ENCODE measurements around the gene SLC2A11.
"Not testable (repeated sequence)": the region's sequence is repeated elsewhere in the genome, so short reads cannot be mapped to it uniquely, and the experiment has no call there.

SLC2A11 gene

GRCh38 chr22:23862103-23862502 is 4.4 kb downstream of the SLC2A11 start:
- Histone ChIP-seq H3K4me1 (ENCODE audit: control insufficient read depth in 5 of 5, insufficient read depth in 5 of 5, low read length in 5 of 5) (peaks cover 2 to 14% (median 13%) of the 10 kb centered on the region in 5 donors), H3K36me3 (ENCODE audit: control insufficient read depth in 5 of 5, insufficient read depth in 5 of 5, low read length in 5 of 5) (peaks cover 0 to 8% (median 0%) of the 10 kb centered on the region in 5 donors), H3K27ac (ENCODE audit: low read depth, low read length) (no peak overlapping the region), H3K9ac (ENCODE audit: low read length in 5 of 5) (no peak overlapping the region), H3K4me3 (ENCODE audit: low read depth in 1 of 5, low read length in 5 of 5) (no peak overlapping the region), H3K9me3 (ENCODE audit: control insufficient read depth in 5 of 5, low read length in 5 of 5) (no peaks in the 10 kb centered on the region), H3K27me3 (ENCODE audit: control insufficient read depth in 5 of 5, insufficient read depth in 4 of 5, low read length in 5 of 5) (no peaks in the 10 kb centered on the region)

- H3K9ac ChIP-seq (ENCODE audit: low read length in 5 of 5); H3K9me3 ChIP-seq (ENCODE audit: control insufficient read depth in 5 of 5, low read length in 5 of 5); H3K27me3 ChIP-seq (ENCODE audit: control insufficient read depth in 5 of 5, insufficient read depth in 4 of 5, low read length in 5 of 5); H3K4me3 ChIP-seq (ENCODE audit: low read depth in 1 of 5, low read length in 5 of 5); H3K27ac ChIP-seq (ENCODE audit: low read depth, low read length); H3K4me1 ChIP-seq (ENCODE audit: control insufficient read depth in 5 of 5, insufficient read depth in 5 of 5, low read length in 5 of 5): not testable (repeated sequence)
- H3K36me3 ChIP-seq (ENCODE audit: control insufficient read depth in 5 of 5, insufficient read depth in 5 of 5, low read length in 5 of 5), result peaks cover 0 to 31% (median 16%) of the 10 kb centered on the region in 5 donors
Observed at GRCh38 chr22:23864499-23865154, 7.0 kb downstream of the SLC2A11 start.

DNA sequence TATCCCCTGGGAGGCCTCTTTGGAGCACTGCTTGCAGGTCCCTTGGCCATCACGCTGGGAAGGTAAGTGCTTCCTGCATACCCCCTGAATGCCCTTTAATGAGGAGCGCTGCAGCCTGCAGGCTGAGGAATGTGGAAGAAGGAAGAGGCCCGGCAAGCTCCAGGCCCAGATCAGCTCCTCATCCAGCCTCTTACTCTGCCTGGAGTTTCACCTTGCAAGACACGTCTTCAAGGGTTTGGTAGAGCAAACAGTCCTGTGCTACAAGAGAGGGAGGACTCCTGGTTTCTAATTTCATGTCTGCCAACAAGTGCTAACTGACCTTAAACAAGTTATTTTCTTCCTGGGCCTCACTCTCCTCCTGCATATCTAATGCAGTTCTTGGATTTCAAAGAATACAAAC is 10.9 kb downstream of the SLC2A11 start:
- no peaks in the 10 kb centered on the region for H3K27me3 ChIP-seq (ENCODE audit: control insufficient read depth in 5 of 5, insufficient read depth in 4 of 5, low read length in 5 of 5)
- no peak overlapping the region for H3K9ac ChIP-seq (ENCODE audit: low read length in 5 of 5)
- H3K9me3 ChIP-seq (ENCODE audit: control insufficient read depth in 5 of 5, low read length in 5 of 5), result no peaks in the 10 kb centered on the region
- H3K36me3 ChIP-seq (ENCODE audit: control insufficient read depth in 5 of 5, insufficient read depth in 5 of 5, low read length in 5 of 5), result peaks cover 0 to 30% (median 15%) of the 10 kb centered on the region in 5 donors
- H3K4me1 ChIP-seq (ENCODE audit: control insufficient read depth in 5 of 5, insufficient read depth in 5 of 5, low read length in 5 of 5), result no peaks in the 10 kb centered on the region
- H3K27ac ChIP-seq (ENCODE audit: low read depth, low read length), result no peak overlapping the region
- no peak overlapping the region for H3K4me3 ChIP-seq (ENCODE audit: low read depth in 1 of 5, low read length in 5 of 5)

DNA sequence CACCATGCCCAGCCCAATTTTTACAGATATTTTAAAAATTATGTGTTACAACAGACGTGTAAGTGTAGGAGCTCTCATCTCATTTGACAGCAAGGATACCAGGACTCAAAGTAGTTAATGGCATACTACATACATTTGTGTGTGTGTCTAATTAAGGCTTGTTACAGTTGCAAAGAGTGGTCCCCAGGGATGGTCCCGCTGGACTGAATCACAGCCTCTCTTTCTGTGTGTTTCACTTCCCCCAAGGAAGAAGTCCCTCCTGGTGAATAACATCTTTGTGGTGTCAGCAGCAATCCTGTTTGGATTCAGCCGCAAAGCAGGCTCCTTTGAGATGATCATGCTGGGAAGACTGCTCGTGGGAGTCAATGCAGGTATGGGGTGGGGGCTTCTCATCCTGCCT is 17.2 kb downstream of the SLC2A11 start:
- Histone ChIP-seq H3K27ac (ENCODE audit: low read depth, low read length) (no peak overlapping the region), H3K9me3 (ENCODE audit: control insufficient read depth in 5 of 5, low read length in 5 of 5) (no peaks in the 10 kb centered on the region), H3K36me3 (ENCODE audit: control insufficient read depth in 5 of 5, insufficient read depth in 5 of 5, low read length in 5 of 5) (peaks cover 5 to 31% (median 16%) of the 10 kb centered on the region in 5 donors), H3K9ac (ENCODE audit: low read length in 5 of 5) (no peak overlapping the region), H3K27me3 (ENCODE audit: control insufficient read depth in 5 of 5, insufficient read depth in 4 of 5, low read length in 5 of 5) (no peaks in the 10 kb centered on the region), H3K4me3 (ENCODE audit: low read depth in 1 of 5, low read length in 5 of 5) (no peak overlapping the region), H3K4me1 (ENCODE audit: control insufficient read depth in 5 of 5, insufficient read depth in 5 of 5, low read length in 5 of 5) (no peaks in the 10 kb centered on the region)

- H3K4me3 ChIP-seq (ENCODE audit: low read depth in 1 of 5, low read length in 5 of 5), result no peak overlapping the region
- H3K4me1 ChIP-seq (ENCODE audit: control insufficient read depth in 5 of 5, insufficient read depth in 5 of 5, low read length in 5 of 5), result no peaks in the 10 kb centered on the region
- H3K9ac ChIP-seq (ENCODE audit: low read length in 5 of 5), result no peak overlapping the region
- no peaks in the 10 kb centered on the region for H3K9me3 ChIP-seq (ENCODE audit: control insufficient read depth in 5 of 5, low read length in 5 of 5)
- no peak overlapping the region for H3K27ac ChIP-seq (ENCODE audit: low read depth, low read length)
- H3K36me3 ChIP-seq (ENCODE audit: control insufficient read depth in 5 of 5, insufficient read depth in 5 of 5, low read length in 5 of 5), result peaks cover 5 to 27% (median 16%) of the 10 kb centered on the region in 5 donors
- no peaks in the 10 kb centered on the region for H3K27me3 ChIP-seq (ENCODE audit: control insufficient read depth in 5 of 5, insufficient read depth in 4 of 5, low read length in 5 of 5)
Observed at GRCh38 chr22:23875801-23876200, 18.1 kb downstream of the SLC2A11 start.

- Histone ChIP-seq H3K27me3 (ENCODE audit: control insufficient read depth in 5 of 5, insufficient read depth in 4 of 5, low read length in 5 of 5) (no peaks in the 10 kb centered on the region), H3K36me3 (ENCODE audit: control insufficient read depth in 5 of 5, insufficient read depth in 5 of 5, low read length in 5 of 5) (peaks cover 5 to 34% (median 17%) of the 10 kb centered on the region in 5 donors), H3K4me1 (ENCODE audit: control insufficient read depth in 5 of 5, insufficient read depth in 5 of 5, low read length in 5 of 5) (no peaks in the 10 kb centered on the region), H3K4me3 (ENCODE audit: low read depth in 1 of 5, low read length in 5 of 5) (no peak overlapping the region), H3K9ac (ENCODE audit: low read length in 5 of 5) (no peak overlapping the region), H3K27ac (ENCODE audit: low read depth, low read length) (no peak overlapping the region), H3K9me3 (ENCODE audit: control insufficient read depth in 5 of 5, low read length in 5 of 5) (no peaks in the 10 kb centered on the region)
Observed at GRCh38 chr22:23877566-23877965, 19.9 kb downstream of the SLC2A11 start.

GRCh38 chr22:23878219-23878618 is 20.5 kb downstream of the SLC2A11 start:
- H3K27ac ChIP-seq (ENCODE audit: low read depth, low read length), result no peak overlapping the region
- peaks cover 5 to 37% (median 17%) of the 10 kb centered on the region in 5 donors for H3K36me3 ChIP-seq (ENCODE audit: control insufficient read depth in 5 of 5, insufficient read depth in 5 of 5, low read length in 5 of 5)
- no peak overlapping the region for H3K9ac ChIP-seq (ENCODE audit: low read length in 5 of 5)
- no peaks in the 10 kb centered on the region for H3K9me3 ChIP-seq (ENCODE audit: control insufficient read depth in 5 of 5, low read length in 5 of 5)
- no peak overlapping the region for H3K4me3 ChIP-seq (ENCODE audit: low read depth in 1 of 5, low read length in 5 of 5)
- H3K27me3 ChIP-seq (ENCODE audit: control insufficient read depth in 5 of 5, insufficient read depth in 4 of 5, low read length in 5 of 5), result no peaks in the 10 kb centered on the region
- H3K4me1 ChIP-seq (ENCODE audit: control insufficient read depth in 5 of 5, insufficient read depth in 5 of 5, low read length in 5 of 5), result no peaks in the 10 kb centered on the region

- Histone ChIP-seq H3K9ac (ENCODE audit: low read length in 5 of 5) (no peak overlapping the region), H3K27ac (ENCODE audit: low read depth, low read length) (no peak overlapping the region), H3K27me3 (ENCODE audit: control insufficient read depth in 5 of 5, insufficient read depth in 4 of 5, low read length in 5 of 5) (no peaks in the 10 kb centered on the region), H3K9me3 (ENCODE audit: control insufficient read depth in 5 of 5, low read length in 5 of 5) (no peaks in the 10 kb centered on the region), H3K4me3 (ENCODE audit: low read depth in 1 of 5, low read length in 5 of 5) (no peak overlapping the region), H3K36me3 (ENCODE audit: control insufficient read depth in 5 of 5, insufficient read depth in 5 of 5, low read length in 5 of 5) (peaks cover 0 to 17% (median 6%) of the 10 kb centered on the region in 5 donors), H3K4me1 (ENCODE audit: control insufficient read depth in 5 of 5, insufficient read depth in 5 of 5, low read length in 5 of 5) (no peaks in the 10 kb centered on the region)
Observed at GRCh38 chr22:23882370-23882769, 24.7 kb downstream of the SLC2A11 start.

- Histone ChIP-seq H3K36me3 (ENCODE audit: control insufficient read depth in 5 of 5, insufficient read depth in 5 of 5, low read length in 5 of 5) (peaks cover 0 to 10% (median 0%) of the 10 kb centered on the region in 5 donors), H3K4me1 (ENCODE audit: control insufficient read depth in 5 of 5, insufficient read depth in 5 of 5, low read length in 5 of 5) (peaks cover 0 to 6% (median 0%) of the 10 kb centered on the region in 5 donors)
Observed at GRCh38 chr22:23883658-23884057, 26.0 kb downstream of the SLC2A11 start.

DNA sequence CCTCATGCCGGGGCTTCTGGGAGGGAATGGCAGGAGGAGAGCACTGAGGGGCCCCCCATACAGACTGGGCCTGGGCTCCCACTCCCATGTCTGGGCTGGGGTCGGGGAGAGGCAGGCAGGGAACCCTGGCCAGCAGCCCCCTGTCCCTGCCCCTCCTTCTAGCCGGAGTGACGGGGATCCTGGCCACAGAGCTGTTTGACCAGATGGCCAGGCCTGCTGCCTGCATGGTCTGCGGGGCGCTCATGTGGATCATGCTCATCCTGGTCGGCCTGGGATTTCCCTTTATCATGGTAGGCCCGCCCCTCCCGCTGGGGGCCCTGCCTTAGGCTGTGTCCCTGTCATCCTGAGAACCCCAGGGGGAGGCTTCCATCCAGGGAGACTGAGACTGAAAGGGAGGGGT is 26.5 kb downstream of the SLC2A11 start:
- Histone ChIP-seq H3K9me3 (ENCODE audit: control insufficient read depth in 5 of 5, low read length in 5 of 5) (no peaks in the 10 kb centered on the region), H3K9ac (ENCODE audit: low read length in 5 of 5) (no peak overlapping the region), H3K36me3 (ENCODE audit: control insufficient read depth in 5 of 5, insufficient read depth in 5 of 5, low read length in 5 of 5) (peaks cover 0 to 10% (median 0%) of the 10 kb centered on the region in 5 donors), H3K4me3 (ENCODE audit: low read depth in 1 of 5, low read length in 5 of 5) (no peak overlapping the region), H3K27ac (ENCODE audit: low read depth, low read length) (no peak overlapping the region), H3K4me1 (ENCODE audit: control insufficient read depth in 5 of 5, insufficient read depth in 5 of 5, low read length in 5 of 5) (peaks cover 0 to 7% (median 0%) of the 10 kb centered on the region in 5 donors), H3K27me3 (ENCODE audit: control insufficient read depth in 5 of 5, insufficient read depth in 4 of 5, low read length in 5 of 5) (no peaks in the 10 kb centered on the region)

More at GRCh38 chr22:23883658-23884057, 26.0 kb downstream of the SLC2A11 start:
- Histone ChIP-seq H3K27ac (ENCODE audit: low read depth, low read length) (no peak overlapping the region), H3K9ac (ENCODE audit: low read length in 5 of 5) (no peak overlapping the region), H3K4me3 (ENCODE audit: low read depth in 1 of 5, low read length in 5 of 5) (no peak overlapping the region), H3K27me3 (ENCODE audit: control insufficient read depth in 5 of 5, insufficient read depth in 4 of 5, low read length in 5 of 5) (no peaks in the 10 kb centered on the region), H3K9me3 (ENCODE audit: control insufficient read depth in 5 of 5, low read length in 5 of 5) (no peaks in the 10 kb centered on the region)
